Kidney epithelial cell (primary cell): ENCODE results near the gene HDAC10. TPM values are rescaled to one million over a fixed set of nuclear protein-coding genes. Genes with fewer than 3 reads are reported as not detected.

Experiments used
- DNase-seq: peaks from one replicate; pipeline ENCODE4 v3.0.0-alpha.2; 2010; ENCODE audit warnings: low read depth
- H3K27me3 ChIP-seq: 2 replicates; pipeline ENCODE4 v1.6.0; 2011; ENCODE audit warnings: low read length; ENCODE audit not compliant: control insufficient read depth, insufficient read depth
- H3K36me3 ChIP-seq: 2 replicates; pipeline ENCODE4 v1.5.1; 2011; ENCODE audit warnings: low read length; ENCODE audit not compliant: control insufficient read depth, insufficient read depth
- H3K4me3 ChIP-seq: 2 replicates; pipeline ENCODE4 v1.5.1; 2011; ENCODE audit warnings: low read depth, mild to moderate bottlenecking, control low read depth, low read length
- total RNA-seq: library from RNA; depleted of rRNA; stranded (reverse); fragments of >200 nt; gene quantifications from 2 replicates; pipeline ENCODE4 v1.2.3, GENCODE V29; 2015
- TF ChIP-seq, protein P1 (sequence below): IDR thresholded peaks from 2 replicates; pipeline ENCODE4 v1.5.1; 2011; ENCODE audit warnings: mild to moderate bottlenecking, moderate library complexity, low read length, control low read depth, inconsistent platforms; ENCODE audit not compliant: insufficient read depth, poor library complexity, severe bottlenecking

HDAC10 gene
- total RNA-seq, 1 donor from 2014 or later, result 21.1 TPM

DNA sequence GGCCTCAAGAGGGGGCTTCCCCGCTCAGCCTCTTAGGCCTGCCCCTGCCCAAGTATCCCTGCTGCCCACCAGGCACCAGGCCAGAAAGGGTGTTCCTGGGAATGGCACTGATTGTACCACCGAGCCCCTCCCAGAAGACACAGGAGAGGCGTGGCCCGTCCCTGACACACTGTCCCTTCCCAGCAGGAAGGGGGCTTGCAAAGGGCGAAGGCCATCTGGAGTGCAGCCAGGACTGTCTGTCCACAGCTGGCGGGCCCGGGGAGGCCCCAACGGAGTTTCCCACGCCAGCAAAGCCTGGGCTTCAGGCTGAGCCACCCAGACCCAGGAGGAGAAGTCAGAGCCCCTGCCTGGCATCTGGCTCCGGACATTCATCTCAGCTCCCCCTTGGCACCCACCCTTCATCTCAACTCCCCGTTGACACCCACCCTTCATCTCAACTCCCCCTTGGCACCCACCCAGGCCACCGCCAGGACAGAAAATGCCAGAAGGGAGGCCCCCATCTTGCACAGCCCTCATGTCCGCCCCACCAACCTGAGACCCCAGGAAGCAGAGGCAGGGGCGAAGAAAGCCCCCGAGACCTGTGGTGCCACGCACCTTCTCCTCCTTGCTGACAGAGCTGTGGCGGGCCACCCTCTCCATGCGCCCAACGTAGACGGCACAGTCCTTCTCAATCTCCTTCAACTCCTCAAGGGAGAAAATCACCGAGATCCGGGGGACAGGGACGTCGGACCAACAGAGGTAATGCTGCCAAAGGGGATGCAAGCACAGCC, 25.7 kb downstream of the HDAC10 start:
- DNase-seq, result no peak
- Histone ChIP-seq H3K27me3 (no peaks in the 10 kb centered on the region), H3K36me3 (no peaks in the 10 kb centered on the region), H3K4me3 (no peak overlapping the region)
- TF ChIP-seq, protein P1, sequence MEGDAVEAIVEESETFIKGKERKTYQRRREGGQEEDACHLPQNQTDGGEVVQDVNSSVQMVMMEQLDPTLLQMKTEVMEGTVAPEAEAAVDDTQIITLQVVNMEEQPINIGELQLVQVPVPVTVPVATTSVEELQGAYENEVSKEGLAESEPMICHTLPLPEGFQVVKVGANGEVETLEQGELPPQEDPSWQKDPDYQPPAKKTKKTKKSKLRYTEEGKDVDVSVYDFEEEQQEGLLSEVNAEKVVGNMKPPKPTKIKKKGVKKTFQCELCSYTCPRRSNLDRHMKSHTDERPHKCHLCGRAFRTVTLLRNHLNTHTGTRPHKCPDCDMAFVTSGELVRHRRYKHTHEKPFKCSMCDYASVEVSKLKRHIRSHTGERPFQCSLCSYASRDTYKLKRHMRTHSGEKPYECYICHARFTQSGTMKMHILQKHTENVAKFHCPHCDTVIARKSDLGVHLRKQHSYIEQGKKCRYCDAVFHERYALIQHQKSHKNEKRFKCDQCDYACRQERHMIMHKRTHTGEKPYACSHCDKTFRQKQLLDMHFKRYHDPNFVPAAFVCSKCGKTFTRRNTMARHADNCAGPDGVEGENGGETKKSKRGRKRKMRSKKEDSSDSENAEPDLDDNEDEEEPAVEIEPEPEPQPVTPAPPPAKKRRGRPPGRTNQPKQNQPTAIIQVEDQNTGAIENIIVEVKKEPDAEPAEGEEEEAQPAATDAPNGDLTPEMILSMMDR, result no peak

DNA sequence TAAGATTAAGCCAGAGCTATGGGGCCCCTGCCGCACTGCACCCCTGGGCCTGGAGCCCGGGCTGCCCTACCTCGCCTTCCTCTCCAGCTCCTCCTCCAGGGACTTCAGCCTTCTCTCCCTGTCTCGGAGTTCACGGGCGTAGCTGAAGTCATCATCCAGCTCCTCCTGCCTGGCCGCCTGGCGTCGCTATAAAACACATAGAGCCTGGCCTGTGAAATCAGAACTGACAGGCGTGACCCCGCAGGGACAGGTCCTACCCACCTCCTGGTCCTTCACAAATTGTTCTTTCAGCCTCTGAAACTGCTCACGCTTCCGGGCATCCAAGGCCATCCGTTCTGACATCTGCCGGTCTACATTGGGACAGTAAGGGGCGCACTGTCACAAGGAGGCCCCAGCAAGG, 27.0 kb downstream of the HDAC10 start:
- no peak overlapping the region for H3K4me3 ChIP-seq
- no peak for DNase-seq
- H3K27me3 ChIP-seq, result no peaks in the 10 kb centered on the region
- no peaks in the 10 kb centered on the region for H3K36me3 ChIP-seq
- TF ChIP-seq, protein P1, result no peak

DNA sequence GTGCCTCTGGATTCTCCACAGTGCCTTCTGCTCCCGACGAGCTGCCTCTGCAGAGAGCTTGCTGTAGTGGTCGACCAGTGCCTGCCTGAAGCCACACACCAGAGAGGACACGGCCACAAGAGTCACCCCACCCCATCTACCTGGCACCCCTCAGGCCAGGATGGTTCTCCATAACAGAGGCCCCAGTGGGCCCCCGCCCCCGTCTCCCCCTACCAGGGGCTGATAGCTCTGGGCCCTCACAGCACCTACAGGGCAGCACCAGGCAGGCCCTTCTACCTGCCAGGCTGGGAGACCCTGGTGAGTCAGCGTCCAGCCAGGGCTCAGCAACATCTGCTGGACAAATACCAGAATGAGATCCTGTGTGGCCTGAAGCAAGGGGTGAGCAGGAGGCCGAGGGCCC, 28.6 kb downstream of the HDAC10 start:
- Histone ChIP-seq H3K27me3 (no peaks in the 10 kb centered on the region), H3K36me3 (peaks cover 1% of the 10 kb centered on the region), H3K4me3 (no peak overlapping the region)
- TF ChIP-seq, protein P1, result no peak
- no peak for DNase-seq

DNA sequence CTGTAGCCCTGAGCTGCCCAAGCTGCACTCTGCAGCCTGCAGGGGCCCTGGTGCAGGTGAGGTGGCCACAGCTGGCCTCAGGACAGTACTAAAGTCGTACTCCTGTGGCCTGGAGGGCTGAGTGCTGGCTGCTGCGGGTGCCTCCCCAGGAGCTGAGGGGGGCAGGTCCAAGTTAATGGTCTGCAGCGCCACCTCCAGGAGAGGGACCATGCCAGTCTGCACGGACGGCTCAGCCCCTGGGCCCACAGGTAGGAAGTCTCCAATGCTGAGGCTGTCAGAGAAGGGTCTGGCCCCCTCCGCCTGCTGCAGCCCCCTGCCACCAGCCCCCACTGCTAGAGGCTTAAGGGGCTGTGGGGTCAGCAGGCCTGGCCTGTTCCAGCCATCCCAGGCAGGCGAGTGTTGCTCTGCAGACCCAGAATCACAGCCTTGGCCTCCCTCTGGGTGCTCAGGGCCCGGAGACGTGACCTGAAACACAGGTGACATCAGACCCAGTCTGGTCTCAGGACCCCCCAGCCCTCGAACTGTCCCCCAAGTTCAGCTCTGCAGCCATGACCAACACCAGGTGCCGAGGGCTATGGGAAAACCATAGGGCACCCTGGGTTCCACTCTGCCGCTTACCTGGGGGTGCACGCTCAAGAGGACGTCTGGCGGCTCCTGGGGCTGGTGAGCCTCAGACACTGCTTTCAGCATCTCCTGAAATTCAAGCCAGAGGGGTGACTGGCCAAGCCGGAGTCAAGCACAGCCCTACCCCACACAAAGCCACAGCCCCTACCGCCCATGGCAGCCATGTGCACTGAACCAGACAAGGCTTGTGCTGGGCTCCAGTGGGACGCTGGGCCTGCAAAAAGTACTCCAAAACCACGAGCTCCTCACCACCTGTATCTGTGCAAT, 29.4 kb downstream of the HDAC10 start:
- Histone ChIP-seq H3K4me3 (no peak overlapping the region), H3K27me3 (no peaks in the 10 kb centered on the region), H3K36me3 (peaks cover 2% of the 10 kb centered on the region)
- DNase-seq, result no peak
- TF ChIP-seq, protein P1, result no peak

DNA sequence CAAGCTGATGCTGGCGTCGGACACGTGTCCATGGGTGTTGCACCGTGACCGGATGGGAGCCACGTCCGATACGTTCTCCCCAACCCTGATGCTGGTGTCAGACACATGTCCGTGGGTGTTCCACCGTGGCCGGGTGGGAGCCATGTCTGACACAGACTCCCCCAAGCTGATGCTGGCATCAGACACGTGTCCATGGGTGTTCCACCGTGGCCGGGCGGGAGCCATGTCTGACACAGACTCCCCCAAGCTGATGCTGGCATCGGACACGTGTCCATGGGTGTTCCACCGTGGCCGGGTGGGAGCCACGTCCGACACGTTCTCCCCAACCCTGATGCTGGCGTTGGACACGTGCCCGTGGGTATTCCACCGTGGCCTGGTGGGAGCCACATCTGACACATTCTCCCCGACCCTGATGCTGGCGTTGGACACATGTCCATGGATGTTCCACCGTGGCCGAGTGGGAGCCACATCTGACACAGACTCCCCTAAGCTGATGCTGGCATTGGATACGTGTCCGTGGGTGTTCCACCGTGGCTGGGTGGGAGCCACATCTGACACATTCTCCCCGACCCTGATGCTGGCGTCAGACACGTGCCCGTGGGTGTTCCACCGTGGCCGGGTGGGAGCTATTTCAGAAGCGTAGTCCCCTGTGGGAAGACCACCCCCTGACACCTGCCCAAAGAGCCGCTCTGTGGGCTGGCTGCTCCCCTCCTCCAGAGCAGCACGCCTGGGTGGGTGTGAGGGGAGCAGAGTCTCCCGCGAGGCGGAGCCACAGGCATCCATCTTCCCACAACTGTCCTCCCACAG, 30.3 kb downstream of the HDAC10 start:
- Histone ChIP-seq H3K4me3 (no peak overlapping the region), H3K27me3 (no peaks in the 10 kb centered on the region), H3K36me3 (peaks cover 2% of the 10 kb centered on the region)
- no peak for DNase-seq
- TF ChIP-seq, protein P1, result no peak
